ENCODE results near the gene MRPL22. TPM values are rescaled to one million over a fixed set of nuclear protein-coding genes. Genes with fewer than 3 reads are reported as not detected.

MRPL22 gene
- total and polyA plus RNA-seq, 2 of the 4 experiments (the other 2 are of a cell fraction), result 13.3 to 58.0 TPM

GRCh38 chr5:154923441-154924430 is 17.1 kb upstream of the MRPL22 start:
- Histone ChIP-seq H3K4me3 (ENCODE audit: insufficient read depth, low read depth, low read length) (no peak overlapping the region), H4K91ac (ENCODE audit: insufficient read depth, low read depth, low read length) (no peak overlapping the region), H2AK9ac (replicated peaks; ENCODE audit: low read depth, low read length, poor library complexity) (no peak overlapping the region), H3K9ac (ENCODE audit: low read depth, low read length) (no peak overlapping the region), H2AFZ (replicated peaks; ENCODE audit: low read length, poor library complexity) (no peak overlapping the region), H2AK5ac (ENCODE audit: low read depth, low read length) (no peak overlapping the region), H3K18ac (ENCODE audit: low read depth, low read length) (no peak overlapping the region), H2BK120ac (ENCODE audit: low read depth, low read length) (no peak overlapping the region), H3K56ac (ENCODE audit: extremely low read depth, insufficient read depth, low read length) (no peak overlapping the region), H3K14ac (replicated peaks; ENCODE audit: low read depth, low read length) (no peak overlapping the region), H3K27ac (ENCODE audit: insufficient read depth, low read length) (no peak overlapping the region), H3K23ac (ENCODE audit: low read depth, low read length) (no peak overlapping the region), H2BK15ac (ENCODE audit: low read depth, low read length) (no peak overlapping the region), H4K8ac (ENCODE audit: low read depth in 2 of 2, low read length in 2 of 2) (no peak overlapping the region), H3K79me1 (ENCODE audit: low read depth in 1 of 2, low read length in 2 of 2) (no peaks in the 10 kb centered on the region; a peak in 1 of 4 replicates), H3K4ac (ENCODE audit: low read depth, low read length) (no peak overlapping the region), H3K9me3 (ENCODE audit: control insufficient read depth, insufficient read depth, low read length) (no peaks in the 10 kb centered on the region), H4K5ac (ENCODE audit: low read depth, low read length) (no peak overlapping the region), H3K4me1 (ENCODE audit: control insufficient read depth, insufficient read depth, low read length) (no peaks in the 10 kb centered on the region), H2BK20ac (ENCODE audit: low read depth, low read length) (no peak overlapping the region), H2BK5ac (ENCODE audit: low read depth, low read length, poor library complexity, severe bottlenecking) (no peak overlapping the region), H3K4me2 (ENCODE audit: low read depth, low read length) (no peak overlapping the region), H3K36me3 (ENCODE audit: control insufficient read depth, insufficient read depth, low read length) (peaks cover 20% of the 10 kb centered on the region), H3K27me3 (ENCODE audit: control insufficient read depth, insufficient read depth, low read length) (no peaks in the 10 kb centered on the region), H3K9me1 (ENCODE audit: insufficient read depth, low read length) (no peaks in the 10 kb centered on the region), H4K20me1 (ENCODE audit: insufficient read depth, low read length) (no peaks in the 10 kb centered on the region)
- no TSS peak for BruUV-seq (replicated peaks)
- ChIA-PET CTCF (interaction anchor here (0.6 kb wide), 1 partner anchor 11 kb away, joined by 4 read pairs; no protein-coding TSS in a partner anchor), POLR2A (ENCODE audit: unreplicated experiment) (no interaction called here)
- TF ChIP-seq POLR2A (IDR thresholded peaks at IDR 0.05; ENCODE audit: low read depth, low read length) (no peak), RFX5 (IDR thresholded peaks at IDR 0.05; ENCODE audit: low read depth, low read length) (no peak), NFE2L2 (IDR thresholded peaks at IDR 0.05; ENCODE audit: low read depth, low read length) (no peak), MXI1 (IDR thresholded peaks at IDR 0.05; ENCODE audit: borderline replicate concordance, low read depth, low read length) (0 out of 2 replicates have a peak, but pooled peaks have one; percentile 44), BHLHE40 (IDR thresholded peaks at IDR 0.05; ENCODE audit: low read depth, low read length) (no peak)
- TF ChIP-seq, protein P1, sequence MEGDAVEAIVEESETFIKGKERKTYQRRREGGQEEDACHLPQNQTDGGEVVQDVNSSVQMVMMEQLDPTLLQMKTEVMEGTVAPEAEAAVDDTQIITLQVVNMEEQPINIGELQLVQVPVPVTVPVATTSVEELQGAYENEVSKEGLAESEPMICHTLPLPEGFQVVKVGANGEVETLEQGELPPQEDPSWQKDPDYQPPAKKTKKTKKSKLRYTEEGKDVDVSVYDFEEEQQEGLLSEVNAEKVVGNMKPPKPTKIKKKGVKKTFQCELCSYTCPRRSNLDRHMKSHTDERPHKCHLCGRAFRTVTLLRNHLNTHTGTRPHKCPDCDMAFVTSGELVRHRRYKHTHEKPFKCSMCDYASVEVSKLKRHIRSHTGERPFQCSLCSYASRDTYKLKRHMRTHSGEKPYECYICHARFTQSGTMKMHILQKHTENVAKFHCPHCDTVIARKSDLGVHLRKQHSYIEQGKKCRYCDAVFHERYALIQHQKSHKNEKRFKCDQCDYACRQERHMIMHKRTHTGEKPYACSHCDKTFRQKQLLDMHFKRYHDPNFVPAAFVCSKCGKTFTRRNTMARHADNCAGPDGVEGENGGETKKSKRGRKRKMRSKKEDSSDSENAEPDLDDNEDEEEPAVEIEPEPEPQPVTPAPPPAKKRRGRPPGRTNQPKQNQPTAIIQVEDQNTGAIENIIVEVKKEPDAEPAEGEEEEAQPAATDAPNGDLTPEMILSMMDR (conservative IDR thresholded peaks at IDR 0.05; ENCODE audit: low read depth, low read length), result no peak
- dilution Hi-C loops (cut with HindIII; ENCODE audit: low sequenced_read_pairs, unreplicated experiment) (no loop called here), in situ Hi-C loops (cut with MboI; ENCODE audit: low sequenced_read_pairs) (no loop called here), intact Hi-C loops (cut with micrococcal nuclease) (loop anchor here (5.0 kb wide), 1 partner anchor 271 kb away; no protein-coding TSS in a partner anchor)
- no CpG with 5 or more reads among the region's 7 CpGs for WGBS, 2 experiments (ENCODE audit: extremely low coverage in 2 of 2, insufficient read length in 1 of 2)
- ATAC-seq (ENCODE audit: low read depth) (peak; percentile 82), DNase-seq (peak; percentile 57)
